Measurements from ENCODE around the gene DGKB.
"Not testable (repeated sequence)": the region's sequence is repeated elsewhere in the genome, so short reads cannot be mapped to it uniquely, and the experiment has no call there.

DGKB gene

DNA sequence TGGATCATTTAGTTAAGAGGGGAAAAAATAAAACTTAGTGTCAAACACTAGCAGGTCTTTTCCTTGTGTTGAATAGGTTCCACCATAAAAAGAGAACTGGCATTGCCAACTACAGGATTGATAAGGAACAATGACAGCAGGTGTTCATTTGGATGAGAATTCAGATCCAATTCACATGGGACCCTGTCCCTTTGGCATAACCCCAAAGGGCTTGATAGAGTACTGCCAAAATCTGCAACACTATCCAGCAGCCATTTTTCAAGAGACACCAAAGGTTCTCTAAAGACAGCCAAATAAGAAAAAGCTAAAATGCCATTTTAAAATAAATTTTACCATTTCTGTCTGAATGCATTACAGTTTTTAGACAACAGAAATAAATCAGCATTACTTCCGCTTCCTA, 422.3 kb downstream of the DGKB start:
- DNase-seq (ENCODE audit: extremely low read depth, low read depth): no peak
- TF ChIP-seq, protein P1, sequence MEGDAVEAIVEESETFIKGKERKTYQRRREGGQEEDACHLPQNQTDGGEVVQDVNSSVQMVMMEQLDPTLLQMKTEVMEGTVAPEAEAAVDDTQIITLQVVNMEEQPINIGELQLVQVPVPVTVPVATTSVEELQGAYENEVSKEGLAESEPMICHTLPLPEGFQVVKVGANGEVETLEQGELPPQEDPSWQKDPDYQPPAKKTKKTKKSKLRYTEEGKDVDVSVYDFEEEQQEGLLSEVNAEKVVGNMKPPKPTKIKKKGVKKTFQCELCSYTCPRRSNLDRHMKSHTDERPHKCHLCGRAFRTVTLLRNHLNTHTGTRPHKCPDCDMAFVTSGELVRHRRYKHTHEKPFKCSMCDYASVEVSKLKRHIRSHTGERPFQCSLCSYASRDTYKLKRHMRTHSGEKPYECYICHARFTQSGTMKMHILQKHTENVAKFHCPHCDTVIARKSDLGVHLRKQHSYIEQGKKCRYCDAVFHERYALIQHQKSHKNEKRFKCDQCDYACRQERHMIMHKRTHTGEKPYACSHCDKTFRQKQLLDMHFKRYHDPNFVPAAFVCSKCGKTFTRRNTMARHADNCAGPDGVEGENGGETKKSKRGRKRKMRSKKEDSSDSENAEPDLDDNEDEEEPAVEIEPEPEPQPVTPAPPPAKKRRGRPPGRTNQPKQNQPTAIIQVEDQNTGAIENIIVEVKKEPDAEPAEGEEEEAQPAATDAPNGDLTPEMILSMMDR (IDR thresholded peaks at IDR 0.05; ENCODE audit: low read depth, low read length, missing control alignments): no peak
- H3K4me3 ChIP-seq (replicated peaks; ENCODE audit: low read depth, low read length): no peak overlapping the region

DNA sequence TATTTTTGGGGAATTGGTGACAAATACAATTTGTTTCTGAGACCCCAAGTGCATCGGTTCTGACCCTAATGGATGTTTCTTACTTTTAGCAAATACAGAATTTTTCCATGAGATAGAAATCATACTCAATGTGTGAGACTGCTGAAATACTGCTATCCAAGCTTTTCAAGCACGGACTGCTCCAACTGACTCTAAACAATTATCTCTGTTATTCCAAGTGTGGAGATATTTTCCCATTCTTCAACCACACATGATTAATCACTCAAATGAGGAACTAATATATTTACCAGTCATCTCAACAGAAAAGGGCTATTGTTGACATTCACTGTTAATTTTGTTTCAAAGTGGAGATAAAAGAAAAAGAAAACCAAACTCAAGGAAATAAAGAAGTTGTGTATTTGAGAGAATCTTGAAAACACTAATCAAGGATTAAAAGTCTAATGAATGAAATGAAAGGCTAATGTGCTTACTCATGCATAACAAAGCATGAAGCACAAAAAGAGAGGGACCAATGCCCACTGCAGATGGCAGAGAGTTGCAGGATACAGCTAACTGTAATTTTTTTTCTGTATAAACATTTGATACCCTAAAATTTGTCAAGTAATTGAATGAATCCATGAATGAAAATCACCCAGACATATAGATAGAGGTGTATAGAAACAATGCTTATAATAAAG, 423.6 kb downstream of the DGKB start:
- DNase-seq (ENCODE audit: extremely low read depth, low read depth): no peak
- no peak overlapping the region for H3K4me3 ChIP-seq (replicated peaks; ENCODE audit: low read depth, low read length)
- TF ChIP-seq, protein P1 (IDR thresholded peaks at IDR 0.05; ENCODE audit: low read depth, low read length, missing control alignments): no peak

DNA sequence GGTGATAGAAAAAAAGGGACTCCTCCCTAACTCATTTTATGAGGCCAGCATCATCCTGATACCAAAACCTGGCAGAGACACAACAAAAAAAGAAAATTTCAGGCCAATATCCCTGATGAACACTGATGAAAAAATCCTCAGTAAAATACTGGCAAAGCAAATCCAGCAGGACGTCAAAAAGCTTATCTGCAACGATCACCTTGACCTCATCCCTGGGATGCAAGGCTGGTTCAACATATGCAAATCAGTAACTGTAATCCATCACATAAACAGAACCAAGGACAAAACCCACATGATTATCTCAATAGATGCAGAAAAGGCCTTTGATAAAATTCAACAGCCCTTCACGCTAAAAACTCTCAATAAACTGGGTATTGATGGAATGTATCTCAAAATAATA, 440.8 kb downstream of the DGKB start:
- not testable (repeated sequence) for DNase-seq (ENCODE audit: extremely low read depth, low read depth); H3K4me3 ChIP-seq (replicated peaks; ENCODE audit: low read depth, low read length)

DNA sequence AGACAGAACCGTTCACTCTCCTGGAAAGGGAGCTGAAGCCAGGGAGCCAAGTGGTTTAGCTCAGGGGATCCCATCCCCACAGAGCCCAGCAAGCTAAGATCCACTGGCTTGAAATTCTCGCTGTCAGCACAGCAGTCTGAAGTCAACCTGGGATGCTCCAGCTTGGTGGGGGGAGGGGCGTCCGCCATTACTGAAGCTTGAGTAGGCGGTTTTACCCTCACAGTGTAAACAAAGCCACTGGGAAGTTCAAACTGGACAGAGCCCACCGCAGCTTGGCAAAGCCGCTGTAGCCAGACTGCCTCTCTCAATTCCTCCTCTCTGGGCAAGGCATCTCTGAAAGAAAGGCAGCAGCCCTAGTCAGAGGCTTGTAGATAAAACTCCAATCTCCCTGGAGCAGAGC, 443.7 kb downstream of the DGKB start:
- DNase-seq (ENCODE audit: extremely low read depth, low read depth); H3K4me3 ChIP-seq (replicated peaks; ENCODE audit: low read depth, low read length): not testable (repeated sequence)

DNA sequence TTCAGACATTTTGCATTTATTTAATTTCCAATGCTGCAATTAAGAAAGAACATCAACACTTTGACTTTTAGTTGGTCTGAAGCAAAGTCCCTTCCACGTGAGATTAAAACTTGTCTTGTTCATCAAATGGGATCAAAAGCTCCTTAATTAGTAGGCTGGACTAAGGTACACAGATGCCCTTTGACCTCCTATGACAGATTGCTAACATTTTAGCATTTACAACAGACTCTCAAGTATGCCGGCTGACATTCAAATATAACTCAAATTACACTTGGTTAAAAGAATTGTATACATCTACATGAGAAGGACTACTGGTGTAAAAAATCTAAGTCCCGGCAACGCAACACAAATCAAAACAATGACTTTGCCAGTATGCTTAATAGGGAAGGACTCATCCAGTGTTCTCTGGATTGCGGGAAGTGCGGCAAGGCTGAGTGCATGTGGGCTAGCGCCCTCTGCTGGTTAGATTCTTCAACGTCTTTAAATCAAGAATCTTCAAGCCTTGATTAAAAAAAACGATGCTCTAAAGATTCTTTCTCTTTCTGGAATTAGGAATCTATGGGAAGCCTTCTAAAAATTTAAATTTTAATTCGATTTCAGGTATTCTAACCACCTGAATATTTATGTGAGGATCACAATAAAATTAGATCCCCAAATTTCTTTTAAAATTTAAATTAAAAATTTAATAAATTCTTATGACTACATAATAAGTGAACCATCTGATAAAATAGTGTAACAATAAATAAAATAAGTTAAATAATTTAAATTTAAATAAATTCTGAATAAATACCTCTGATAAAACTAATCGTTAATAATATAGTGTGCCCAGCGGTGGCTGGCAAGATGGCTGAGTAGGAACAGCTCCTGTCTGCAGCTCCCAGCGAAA, 444.7 kb downstream of the DGKB start:
- TF ChIP-seq, protein P1 (IDR thresholded peaks at IDR 0.05; ENCODE audit: low read depth, low read length, missing control alignments): peak; percentile 77
- peak; percentile 50 for DNase-seq (ENCODE audit: extremely low read depth, low read depth)
- no peak overlapping the region for H3K4me3 ChIP-seq (replicated peaks; ENCODE audit: low read depth, low read length)

DNA sequence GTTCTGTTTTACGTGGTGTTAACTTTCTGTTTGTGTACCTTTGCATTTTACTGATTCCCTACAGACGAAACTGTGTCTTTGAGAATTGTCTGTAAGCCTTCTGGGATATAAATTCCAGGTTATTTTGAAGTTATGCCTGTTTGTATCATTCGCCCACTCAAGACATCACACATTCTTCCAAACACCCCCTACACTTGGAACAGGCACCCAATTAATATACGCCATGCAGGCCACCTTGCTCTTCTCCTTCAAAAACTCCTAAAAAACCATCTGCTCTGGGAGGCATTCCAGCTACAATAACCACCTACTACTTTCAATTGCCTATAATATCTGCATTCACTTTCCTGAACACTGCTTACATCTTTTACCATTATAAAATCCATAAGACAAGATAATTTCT, 453.3 kb downstream of the DGKB start:
- H3K4me3 ChIP-seq (replicated peaks; ENCODE audit: low read depth, low read length): no peak overlapping the region
- DNase-seq (ENCODE audit: extremely low read depth, low read depth): no peak
- TF ChIP-seq, protein P1 (IDR thresholded peaks at IDR 0.05; ENCODE audit: low read depth, low read length, missing control alignments): no peak

DNA sequence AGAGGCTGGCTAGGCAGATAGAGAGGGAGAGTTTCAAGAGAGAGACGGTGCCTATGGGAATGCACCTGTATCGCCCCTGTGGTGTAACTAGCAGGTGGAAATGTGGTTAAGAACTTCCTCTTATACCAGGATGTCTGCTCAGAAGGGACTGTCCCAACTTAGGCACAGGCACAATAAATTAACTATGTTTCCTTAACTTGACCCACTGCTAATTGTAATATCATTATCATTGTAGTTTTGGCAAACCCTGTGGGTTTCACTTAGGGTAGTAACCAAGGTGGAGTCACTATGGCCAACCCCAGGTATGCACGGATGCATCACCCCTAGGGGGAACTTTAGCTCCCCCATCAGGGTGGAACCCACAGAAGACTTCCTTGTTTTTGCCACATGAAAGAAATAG, 455.7 kb downstream of the DGKB start:
- TF ChIP-seq, protein P1 (IDR thresholded peaks at IDR 0.05; ENCODE audit: low read depth, low read length, missing control alignments): no peak
- no peak overlapping the region for H3K4me3 ChIP-seq (replicated peaks; ENCODE audit: low read depth, low read length)
- no peak for DNase-seq (ENCODE audit: extremely low read depth, low read depth)
